H1 (cell line): ENCODE data around the gene TMEM151A. TPM values are rescaled to one million over a fixed set of nuclear protein-coding genes. Genes with fewer than 3 reads are reported as not detected.
A peak's percentile ranks its signal among the peaks of the same experiment; 100 is the strongest.

Experiments used
- CTCF ChIA-PET: fragments of 300-600 bp; sonication (Branson Sonifier 250); formaldehyde crosslinking; loops from one replicate; lab custom pipeline; 2021; ENCODE audit not compliant: partially characterized antibody; lab: Charles Lee
- POLR2A ChIA-PET: fragments of 300-600 bp; sonication (Branson Sonifier 250); formaldehyde crosslinking; loops from one replicate; lab custom pipeline; 2021; ENCODE audit warnings: inconsistent platforms; ENCODE audit not compliant: partially characterized antibody; lab: Charles Lee
- DNase-seq, 2 experiments: peaks; one replicate each; pipeline versions ENCODE4 v3.0.0 to v3.0.0-alpha.2; 2010 to 2022; ENCODE audit warnings: low spot score in 2 of 2, low read depth in 1 of 2, mixed read lengths in 1 of 2
- FAIRE-seq: peaks from 2 replicates; lab custom pipeline; 2011; peaks lifted over from hg19 to GRCh38; lab: Jason Lieb, UNC
- H2AFZ ChIP-seq: 2 replicates; pipeline ENCODE4 v1.8.1; 2012; ENCODE audit warnings: low read length, inconsistent platforms
- H2AK5ac ChIP-seq: 2 replicates; pipeline ENCODE4 v1.6.1; 2013; ENCODE audit warnings: low read depth, low read length
- H2BK120ac ChIP-seq: replicated peaks from 2 replicates; pipeline ENCODE3; 2013; ENCODE audit warnings: low read depth, low read length, inconsistent platforms
- H2BK12ac ChIP-seq: 2 replicates; pipeline ENCODE4 v1.6.1; 2013; ENCODE audit warnings: low read depth, low read length
- H2BK15ac ChIP-seq: 2 replicates; pipeline ENCODE4 v1.6.1; 2013; ENCODE audit warnings: low read length
- H2BK20ac ChIP-seq: 2 replicates; pipeline ENCODE4 v1.6.1; 2013; ENCODE audit warnings: low read length
- H2BK5ac ChIP-seq: 2 replicates; pipeline ENCODE4 v1.6.1; 2013; ENCODE audit warnings: low read depth, low read length
- H3K14ac ChIP-seq: 2 replicates; pipeline ENCODE4 v1.6.1; 2013; ENCODE audit warnings: inconsistent platforms; ENCODE audit not compliant: insufficient read length
- H3K18ac ChIP-seq: 2 replicates; pipeline ENCODE4 v1.6.1; 2013; ENCODE audit warnings: low read length; ENCODE audit errors: extremely low read depth
- H3K23ac ChIP-seq: 2 replicates; pipeline ENCODE4 v1.6.1; 2013; ENCODE audit warnings: inconsistent platforms; ENCODE audit not compliant: insufficient read length
- H3K23me2 ChIP-seq: 2 replicates; pipeline ENCODE4 v1.6.1; 2013; ENCODE audit warnings: low read depth, low read length
- H3K27ac ChIP-seq: 2 replicates; pipeline ENCODE4 v1.6.1; 2011; ENCODE audit warnings: low read depth, low read length, inconsistent platforms
- H3K27me3 ChIP-seq, 4 experiments: replicated peaks in 1 of 4; 1 replicate in 1 of 4; 2 replicates in 3 of 4; pipeline versions ENCODE4 v1.6.1 to v1.8.1; 2011 to 2013; ENCODE audit warnings: low read length in 3 of 4, mild to moderate bottlenecking in 3 of 4, inconsistent platforms in 2 of 4, mixed read lengths in 2 of 4, moderate library complexity in 1 of 4; ENCODE audit not compliant: control insufficient read depth in 3 of 4, insufficient read depth in 3 of 4; ENCODE audit errors: extremely low read depth in 1 of 4
- H3K36me3 ChIP-seq, 4 experiments: 2 replicates each; pipeline versions ENCODE4 v1.6.1 to v1.8.1; 2011 to 2013; ENCODE audit warnings: mild to moderate bottlenecking in 4 of 4, low read length in 3 of 4, moderate library complexity in 2 of 4, control low read depth in 1 of 4, inconsistent platforms in 1 of 4; ENCODE audit not compliant: insufficient read depth in 4 of 4, control insufficient read depth in 2 of 4
- H3K4ac ChIP-seq: replicated peaks from 2 replicates; pipeline ENCODE3; 2013; ENCODE audit warnings: low read length, low read depth, mixed read lengths, inconsistent platforms; ENCODE audit not compliant: insufficient read length
- H3K4me1 ChIP-seq, 4 experiments: replicated peaks in 1 of 4; 1 replicate in 1 of 4; 2 replicates in 3 of 4; pipeline versions ENCODE4 v1.6.1 to v1.8.1; 2011 to 2013; ENCODE audit warnings: low read length in 3 of 4, inconsistent platforms in 2 of 4, mixed read lengths in 1 of 4; ENCODE audit not compliant: insufficient read depth in 4 of 4, control insufficient read depth in 3 of 4
- H3K4me2 ChIP-seq, 2 experiments: 2 replicates each; pipeline versions ENCODE4 v1.6.1 to v1.8.1; 2011 to 2013; ENCODE audit warnings: low read depth in 2 of 2, low read length in 2 of 2, control low read depth in 1 of 2, inconsistent platforms in 1 of 2, mild to moderate bottlenecking in 1 of 2; ENCODE audit not compliant: insufficient read depth in 1 of 2
- H3K4me3 ChIP-seq, 4 experiments: fragments of 200-600, 300-600 bp in 1 of 4; sonication (generic), shearing (Covaris generic), sonication (Bioruptor Twin) in 1 of 4; 2 replicates each; pipeline versions ENCODE4 v1.5.1 to v1.8.1; 2011 to 2016; ENCODE audit warnings: low read length in 4 of 4, low read depth in 3 of 4, control low read depth in 2 of 4, inconsistent platforms in 2 of 4, mild to moderate bottlenecking in 2 of 4, mixed read lengths in 1 of 4, moderate library complexity in 1 of 4; ENCODE audit not compliant: insufficient read depth in 2 of 4; ENCODE audit errors: extremely low read depth in 1 of 4
- H3K56ac ChIP-seq: replicated peaks from 2 replicates; pipeline ENCODE3; 2013; ENCODE audit warnings: low read depth, mild to moderate bottlenecking, mixed read lengths, low read length, inconsistent platforms; ENCODE audit not compliant: insufficient read length
- H3K79me1 ChIP-seq: 2 replicates; pipeline ENCODE4 v1.6.1; 2013; ENCODE audit warnings: low read depth, low read length, control low read depth
- H3K79me2 ChIP-seq, 2 experiments: 2 replicates each; pipeline versions ENCODE4 v1.6.1 to v1.8.1; 2012 to 2013; ENCODE audit warnings: low read length in 2 of 2, mild to moderate bottlenecking in 2 of 2, inconsistent platforms in 1 of 2; ENCODE audit not compliant: insufficient read depth in 2 of 2, control insufficient read depth in 1 of 2
- H3K9ac ChIP-seq, 4 experiments: replicated peaks in 1 of 4; 1 replicate in 1 of 4; 2 replicates in 3 of 4; pipeline versions ENCODE4 v1.6.1 to v1.8.1; 2011 to 2013; ENCODE audit warnings: low read depth in 3 of 4, low read length in 3 of 4, control low read depth in 2 of 4, mild to moderate bottlenecking in 2 of 4, moderate library complexity in 2 of 4, inconsistent platforms in 1 of 4; ENCODE audit errors: extremely low read depth in 1 of 4
- H3K9me3 ChIP-seq, 2 experiments: 2 replicates each; pipeline versions ENCODE4 v1.6.1 to v1.8.1; 2012 to 2013; ENCODE audit warnings: mild to moderate bottlenecking in 2 of 2, moderate library complexity in 2 of 2, control low read depth in 1 of 2, inconsistent platforms in 1 of 2, low read depth in 1 of 2, low read length in 1 of 2, mixed read lengths in 1 of 2; ENCODE audit not compliant: insufficient read depth in 2 of 2
- H4K20me1 ChIP-seq, 2 experiments: replicated peaks in 1 of 2; 2 replicates each; pipeline versions ENCODE3 to v1.8.1; 2011 to 2013; ENCODE audit warnings: inconsistent platforms in 2 of 2, low read length in 2 of 2, mild to moderate bottlenecking in 1 of 2; ENCODE audit not compliant: insufficient read depth in 2 of 2, control insufficient read depth in 1 of 2
- H4K5ac ChIP-seq: 2 replicates; pipeline ENCODE4 v1.6.1; 2013; ENCODE audit warnings: low read length, low read depth, mixed read lengths, inconsistent platforms; ENCODE audit not compliant: insufficient read length
- H4K8ac ChIP-seq: 2 replicates; pipeline ENCODE4 v1.8.0; 2013; ENCODE audit warnings: mild to moderate bottlenecking, moderate library complexity, low read length, inconsistent platforms; ENCODE audit not compliant: insufficient read depth; ENCODE audit errors: extremely low read depth
- H4K91ac ChIP-seq: replicated peaks from 2 replicates; pipeline ENCODE3; 2013; ENCODE audit warnings: low read length, mixed read lengths, inconsistent platforms; ENCODE audit not compliant: insufficient read length
- CHD2 ChIP-seq: IDR thresholded peaks from 2 replicates; pipeline ENCODE4 v1.6.1; 2012; ENCODE audit warnings: low read length, improper control_type of control experiment
- EP300 ChIP-seq, 2 experiments: IDR thresholded peaks; 1 replicate in 1 of 2; 2 replicates in 1 of 2; pipeline ENCODE4 v1.6.1; 2011 to 2012; ENCODE audit warnings: low read depth in 2 of 2, low read length in 2 of 2, mild to moderate bottlenecking in 2 of 2, borderline replicate concordance in 1 of 2, inconsistent platforms in 1 of 2, moderate library complexity in 1 of 2
- HDAC2 ChIP-seq, 2 experiments: fragments of 300-600 bp in 1 of 2; sonication (generic) in 1 of 2; IDR thresholded peaks; 2 replicates each; pipeline ENCODE4 v1.6.1; 2011 to 2012; ENCODE audit warnings: low read depth in 2 of 2, low read length in 2 of 2, mild to moderate bottlenecking in 2 of 2, moderate library complexity in 2 of 2, borderline replicate concordance in 1 of 2, inconsistent platforms in 1 of 2
- NRF1 ChIP-seq: IDR thresholded peaks from 2 replicates; pipeline ENCODE4 v1.6.1; 2011; ENCODE audit warnings: mild to moderate bottlenecking, low read depth, low read length, improper control_type of control experiment
- RFX5 ChIP-seq: IDR thresholded peaks from 2 replicates; pipeline ENCODE4 v1.6.1; 2011; ENCODE audit warnings: low read depth, low read length, improper control_type of control experiment, borderline replicate concordance
- YY1 ChIP-seq: IDR thresholded peaks from 2 replicates; pipeline ENCODE4 v1.6.1; 2011; ENCODE audit warnings: low read depth, mild to moderate bottlenecking, low read length
- WGBS, 2 experiments: shearing (Covaris generic) in 1 of 2; methylation state at CpG; one replicate each; pipeline versions ENCODE4 v1.1.6 to v1.1.7; 2013 to 2015; ENCODE audit warnings: low lambda C conversion rate in 2 of 2, mixed read lengths in 2 of 2, inconsistent platforms in 1 of 2, low coverage in 1 of 2, missing lambda C conversion rate in 1 of 2; ENCODE audit not compliant: insufficient replicate concordance in 2 of 2, insufficient coverage in 1 of 2, insufficient read length in 1 of 2; ENCODE audit errors: extremely low coverage in 1 of 2, missing lambda C conversion rate in 1 of 2; 5-methylcytosine and 5-hydroxymethylcytosine counted together
- polyA plus RNA-seq, 7 experiments: library from polyadenylated mRNA; depleted of rRNA in 3 of 7; stranded (reverse) in 5 of 7; unstranded in 2 of 7; fragments of >200 nt in 5 of 7; fragments of 200-250 nt in 2 of 7; gene quantifications; 1 replicate in 5 of 7; 2 replicates in 1 of 7; 4 replicates in 1 of 7; pipeline versions ENCODE4 v1.2.1 to v1.2.3, GENCODE V29; 2011 to 2013; ENCODE audit warnings: missing spikeins in 2 of 7, mixed read lengths in 2 of 7
- total RNA-seq: library from RNA; stranded (reverse); fragmentation: NEBNext Ultra II Directional; extraction: Animal tissue kit (Norgen Biotek cat#: 25700); gene quantifications from 2 replicates; pipeline ENCODE4 v1.2.1, GENCODE V29; 2021
- TF ChIP-seq, protein P1 (sequence below): IDR thresholded peaks from 2 replicates; pipeline ENCODE4 v1.6.1; 2011; ENCODE audit warnings: low read length, improper control_type of control experiment
- TF ChIP-seq, protein P2 (sequence below): IDR thresholded peaks from 2 replicates; pipeline ENCODE4 v1.6.1; 2011; ENCODE audit warnings: low read depth, mild to moderate bottlenecking, low read length; ENCODE audit not compliant: insufficient read depth

The TMEM151A gene
- total and polyA plus RNA-seq, 2 of the 8 experiments (the other 6 are each of a cell fraction or from before 2014, with no cell fraction given) = 3.2 TPM

DNA sequence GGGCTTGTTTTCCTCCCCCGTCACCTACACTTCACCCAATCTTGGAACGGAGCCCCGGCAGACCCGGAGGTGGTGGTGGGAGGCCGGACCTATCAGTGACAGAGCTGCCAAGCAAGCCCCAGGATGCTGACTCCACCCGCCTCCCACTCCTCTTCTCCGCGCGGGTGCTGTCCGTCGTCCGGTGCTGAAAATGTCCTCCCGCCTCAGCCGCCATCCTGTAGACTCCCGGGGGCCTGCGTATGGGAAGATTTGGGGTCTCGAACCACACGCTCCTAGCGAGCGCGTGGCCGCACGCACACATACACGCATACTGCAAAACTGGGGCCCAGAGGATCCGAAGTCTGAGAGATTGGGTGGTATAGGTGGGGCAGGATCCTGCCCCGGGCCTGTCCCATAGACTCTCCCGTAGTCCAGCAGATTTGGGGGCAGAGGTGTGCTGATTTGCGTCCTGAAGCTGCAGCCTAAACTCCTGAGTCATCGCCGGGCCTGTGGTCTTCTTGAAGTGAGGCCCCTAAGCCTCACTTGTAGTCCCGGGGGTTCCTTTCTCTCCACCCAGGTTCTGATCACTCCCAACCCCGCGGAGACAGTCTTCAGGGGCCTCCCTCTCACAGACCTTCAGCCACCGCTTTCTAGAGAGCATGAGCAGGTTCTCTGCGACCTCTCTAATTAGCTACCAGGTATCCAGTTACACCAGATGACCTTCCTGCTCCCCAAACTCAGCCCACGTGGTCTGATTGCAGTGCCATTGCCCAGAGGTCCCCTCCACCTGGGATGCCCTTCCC, 2.0 kb upstream of the TMEM151A start:
- Histone ChIP-seq H3K4me1 (peaks cover 0 to 21% (median 6%) of the 10 kb centered on the region in 4 experiments; a peak in 5 of 7 replicates), H3K9me3 (no peaks in the 10 kb centered on the region), H4K20me1 (peaks cover 7 to 9% of the 10 kb centered on the region in 2 experiments), H2BK120ac (no peak overlapping the region), H4K8ac (peak overlapping the region; percentile 87), H3K79me1 (peaks cover 6% of the 10 kb centered on the region), H2BK5ac (no peak overlapping the region; the same call in 1 of the 2 replicates), H2BK15ac (0 out of 2 replicates have a peak overlapping the region, but pooled peaks have one; percentile 23), H3K14ac (no peak overlapping the region), H3K9ac (peak overlapping the region in 3 of 4 experiments; percentile 39 to 60 (median 53); a peak in 5 of 7 replicates), H3K23ac (no peak overlapping the region), H2AFZ (peak overlapping the region; percentile 57; the same call in 1 of the 2 replicates), H4K5ac (peak overlapping the region; percentile 20), H4K91ac (no peak overlapping the region), H3K4me3 (peak overlapping the region; percentile 61 to 91 (median 78)), H3K4me2 (peak overlapping the region; percentile 74 to 86), H2BK20ac (no peak overlapping the region), H3K27me3 (peaks cover 2 to 28% (median 18%) of the 10 kb centered on the region in 4 experiments), H3K56ac (no peak overlapping the region), H2BK12ac (no peak overlapping the region), H3K18ac (no peak overlapping the region), H2AK5ac (no peak overlapping the region), H3K4ac (no peak overlapping the region), H3K23me2 (peaks cover 12% of the 10 kb centered on the region; the same call in 1 of the 2 replicates), H3K79me2 (peaks cover 0 to 9% of the 10 kb centered on the region in 2 experiments; a peak in 1 of 4 replicates), H3K27ac (peak overlapping the region; percentile 55; the same call in 1 of the 2 replicates), H3K36me3 (no peaks in the 10 kb centered on the region)
- POLR2A ChIA-PET = interaction anchor here (1.2 to 4.5 kb wide), 14 partner anchors 8 to 399 kb away, joined by 3 to 29 read pairs (median 8); partner anchors contain the start of genes BRMS1, CCDC85B, CD248 and RAB1B
- DNase-seq (peak in 1 of 2 experiments; percentile 93), FAIRE-seq (no peak)
- whole genome bisulfite sequencing, 2 experiments = 19% methylated on average over 36 of the region's 36 CpGs; no CpG with 5 or more reads in 1 of the 2 experiments
- CTCF ChIA-PET = interaction anchor here (1.0 to 6.9 kb wide), 12 partner anchors 7 to 221 kb away, joined by 3 to 57 read pairs (median 6); partner anchors contain the start of genes CNIH2, RAB1B and RIN1
- TF ChIP-seq RFX5 = no peak
- no peak for TF ChIP-seq NRF1
- TF ChIP-seq EP300 (IDR thresholded peaks at IDR 0.05; ENCODE audit: borderline replicate concordance in 1 of 2, low read depth in 2 of 2, low read length in 2 of 2) = no peak
- TF ChIP-seq HDAC2 (IDR thresholded peaks at IDR 0.05; ENCODE audit: borderline replicate concordance in 1 of 2, low read depth in 2 of 2, low read length in 2 of 2) = peak; percentile 81 to 93
- TF ChIP-seq, protein P1, sequence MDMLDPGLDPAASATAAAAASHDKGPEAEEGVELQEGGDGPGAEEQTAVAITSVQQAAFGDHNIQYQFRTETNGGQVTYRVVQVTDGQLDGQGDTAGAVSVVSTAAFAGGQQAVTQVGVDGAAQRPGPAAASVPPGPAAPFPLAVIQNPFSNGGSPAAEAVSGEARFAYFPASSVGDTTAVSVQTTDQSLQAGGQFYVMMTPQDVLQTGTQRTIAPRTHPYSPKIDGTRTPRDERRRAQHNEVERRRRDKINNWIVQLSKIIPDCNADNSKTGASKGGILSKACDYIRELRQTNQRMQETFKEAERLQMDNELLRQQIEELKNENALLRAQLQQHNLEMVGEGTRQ = no peak
- no peak for TF ChIP-seq CHD2
- peak; percentile 62; the same call in 1 of the 2 replicates for TF ChIP-seq YY1
- TF ChIP-seq, protein P2, sequence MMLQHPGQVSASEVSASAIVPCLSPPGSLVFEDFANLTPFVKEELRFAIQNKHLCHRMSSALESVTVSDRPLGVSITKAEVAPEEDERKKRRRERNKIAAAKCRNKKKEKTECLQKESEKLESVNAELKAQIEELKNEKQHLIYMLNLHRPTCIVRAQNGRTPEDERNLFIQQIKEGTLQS = no peak
